CD4-positive, alpha-beta T cell treated with Interleukin-6 for 4 hours (primary cell): ENCODE data around the gene LAD1.

Experiments used
- DNase-seq: peaks from one replicate; pipeline ENCODE4 v3.0.0-alpha.2; 2020; ENCODE audit warnings: mixed read lengths

LAD1 gene

GRCh38 chr1:201346337-201346939 lies 52.7 kb downstream of the LAD1 start:
- DNase-seq, result no peak

- DNase-seq, result no peak
Observed at GRCh38 chr1:201345081-201345355, 54.1 kb downstream of the LAD1 start.

- no peak for DNase-seq
Observed at GRCh38 chr1:201344206-201345080, 54.7 kb downstream of the LAD1 start.

GRCh38 chr1:201341377-201341776 lies 57.7 kb downstream of the LAD1 start:
- DNase-seq, result no peak

GRCh38 chr1:201336711-201337450 lies 62.2 kb downstream of the LAD1 start:
- no peak for DNase-seq

- DNase-seq, result no peak
Observed at GRCh38 chr1:201335901-201336300, 63.2 kb downstream of the LAD1 start.

GRCh38 chr1:201335174-201335870 lies 63.8 kb downstream of the LAD1 start:
- no peak for DNase-seq

GRCh38 chr1:201334325-201335173 lies 64.6 kb downstream of the LAD1 start:
- no peak for DNase-seq

- DNase-seq, result no peak
Observed at GRCh38 chr1:201332616-201333335, 66.3 kb downstream of the LAD1 start.

- no peak for DNase-seq
Observed at GRCh38 chr1:201332021-201332420, 67.1 kb downstream of the LAD1 start.

- no peak for DNase-seq
Observed at GRCh38 chr1:201331166-201331565, 68.0 kb downstream of the LAD1 start.
